Activated CD8-positive, alpha-beta memory T cell treated with anti-CD3 and anti-CD28 coated beads for 36 hours (primary cell): ENCODE results near the gene REPIN1. TPM values are rescaled to one million over a fixed set of nuclear protein-coding genes. Genes with fewer than 3 reads are reported as not detected.
"Not testable (repeated sequence)": the region's sequence is repeated elsewhere in the genome, so short reads cannot be mapped to it uniquely, and the experiment has no call there.

Source experiments
- CTCF ChIA-PET: fragments of 350-600 bp; sonication (Branson Sonifier 250); formaldehyde crosslinking; loops from one replicate; lab custom pipeline; 2021; ENCODE audit warnings: antibody characterized with exemption; lab: Charles Lee
- POLR2A ChIA-PET: fragments of 350-600 bp; sonication (Branson Sonifier 250); formaldehyde crosslinking; loops from one replicate; lab custom pipeline; 2021; ENCODE audit warnings: antibody characterized with exemption; lab: Charles Lee
- total RNA-seq, 2 experiments: library from RNA; stranded (reverse); gene quantifications; one replicate each; pipeline ENCODE4 v1.2.3, GENCODE V29; 2021

REPIN1 gene
- total RNA-seq, 2 experiments from 2014 or later = 59.5 to 60.7 TPM

DNA sequence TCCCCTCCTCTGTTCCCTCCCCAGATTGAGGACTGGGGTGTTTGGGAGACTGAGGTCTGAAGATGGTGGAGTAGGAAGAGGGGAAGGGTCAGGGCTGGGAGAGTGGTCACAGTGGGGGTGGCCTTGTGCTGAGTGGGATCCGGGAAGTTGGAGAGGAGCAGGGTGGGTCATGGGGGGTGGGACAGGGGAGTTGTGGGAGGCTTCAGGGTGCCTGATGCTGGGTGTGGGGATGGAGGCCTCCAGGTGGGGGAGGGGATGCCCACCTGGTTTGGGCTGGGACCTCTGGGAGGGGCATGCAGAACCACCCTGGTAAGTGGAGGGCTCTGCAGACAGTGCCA is 13.1 kb downstream of the REPIN1 start:
- ChIA-PET POLR2A (interaction anchor here (0.6 kb wide), 1 partner anchor 21 kb away, joined by 4 read pairs; no protein-coding TSS in a partner anchor), CTCF (no interaction called here)

DNA sequence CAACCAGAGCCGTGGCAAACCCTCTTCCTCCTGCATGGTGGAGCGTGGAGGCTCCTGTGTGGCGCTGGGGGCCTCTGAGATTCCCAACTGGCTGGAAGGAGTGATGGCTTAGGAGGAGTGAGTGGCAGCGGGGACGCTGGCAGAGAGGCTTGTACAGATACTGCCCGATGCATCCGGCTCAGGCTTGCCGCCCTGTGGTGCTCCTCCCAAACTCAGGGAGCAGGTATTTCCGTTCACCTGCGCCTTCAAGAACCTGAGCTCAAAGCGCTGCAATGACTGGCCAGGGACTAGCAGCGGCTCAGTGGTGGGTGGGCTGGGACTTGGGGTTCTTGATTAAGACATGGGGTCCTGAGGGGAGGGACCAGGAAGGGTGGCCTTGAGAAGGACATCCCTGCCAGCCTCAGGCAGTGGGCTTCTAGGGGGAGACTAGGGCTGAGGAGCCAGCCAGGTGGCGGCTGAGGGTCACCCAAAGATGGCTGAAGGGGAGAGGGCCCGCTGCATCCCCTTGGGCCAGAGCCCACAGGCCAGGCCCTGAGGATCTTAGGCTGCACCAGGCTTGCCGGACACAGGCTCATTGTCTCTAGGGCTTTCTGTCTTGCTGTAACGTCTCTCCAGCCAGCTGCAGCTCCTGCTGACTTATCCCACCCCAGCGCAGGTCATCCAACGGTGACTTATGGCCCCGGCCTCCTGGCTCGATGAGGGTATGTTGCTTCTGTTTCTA is 13.7 kb downstream of the REPIN1 start:
- ChIA-PET CTCF (no interaction called here), POLR2A (interaction anchor here (0.6 kb wide), 1 partner anchor 20 kb away, joined by 4 read pairs; no protein-coding TSS in a partner anchor)

DNA sequence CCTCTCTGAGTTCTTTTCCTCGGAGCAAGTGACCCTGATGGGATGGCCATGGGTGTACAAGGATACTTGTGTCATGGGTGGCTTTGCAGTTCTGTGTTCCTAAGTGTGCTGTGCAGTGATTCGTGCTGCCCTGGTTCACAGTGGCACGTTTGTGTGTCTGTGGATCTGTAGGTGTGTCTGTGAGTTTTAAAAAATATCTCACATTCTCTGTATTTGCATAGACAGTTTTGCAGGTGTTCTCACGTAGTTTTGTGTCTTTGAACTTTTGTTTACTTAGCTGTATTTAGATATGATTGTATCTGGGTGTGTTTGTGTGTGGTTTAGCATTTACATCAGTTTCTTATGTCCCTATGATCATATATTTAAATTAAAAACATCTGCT is 14.2 kb downstream of the REPIN1 start:
- CTCF ChIA-PET = no interaction called here
- POLR2A ChIA-PET = no interaction called here

DNA sequence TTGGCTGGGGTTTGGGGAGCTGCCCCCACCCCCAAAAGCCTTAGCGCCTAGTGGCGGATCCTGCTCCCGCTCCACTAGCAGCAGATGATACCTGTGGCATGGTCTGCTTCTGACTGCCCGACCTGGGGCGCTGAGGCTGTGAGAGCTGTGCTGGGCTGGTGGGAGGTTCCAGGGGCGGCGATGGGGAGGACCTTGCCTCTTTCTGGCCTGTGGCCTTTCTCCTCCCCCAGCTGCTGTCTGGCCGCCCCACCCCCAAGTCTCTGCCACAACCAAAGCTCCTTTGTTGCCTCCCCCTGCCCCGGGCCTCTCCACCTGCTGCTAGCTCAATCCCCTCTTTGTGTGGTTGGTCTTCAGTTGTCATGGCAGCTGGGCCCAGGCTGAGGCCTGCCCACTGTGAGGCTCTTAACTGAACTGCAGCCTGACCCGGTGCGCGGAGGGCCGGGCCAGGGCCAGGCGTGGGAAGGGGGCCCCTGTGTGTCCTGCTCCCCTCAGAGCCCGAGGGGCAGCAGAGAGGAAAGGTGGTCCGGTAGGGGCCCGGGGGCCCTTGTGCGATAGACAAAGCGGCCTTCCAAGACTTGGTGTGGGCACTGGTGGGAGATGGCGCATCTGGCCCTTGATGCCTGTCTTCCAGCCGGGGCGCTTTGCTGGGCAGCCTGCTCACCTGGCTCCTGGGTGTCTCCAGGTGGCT is 15.2 kb downstream of the REPIN1 start:
- CTCF ChIA-PET = interaction anchor here (0.8 kb wide), 1 partner anchor 20 kb away, joined by 3 read pairs; no protein-coding TSS in a partner anchor
- POLR2A ChIA-PET = no interaction called here

DNA sequence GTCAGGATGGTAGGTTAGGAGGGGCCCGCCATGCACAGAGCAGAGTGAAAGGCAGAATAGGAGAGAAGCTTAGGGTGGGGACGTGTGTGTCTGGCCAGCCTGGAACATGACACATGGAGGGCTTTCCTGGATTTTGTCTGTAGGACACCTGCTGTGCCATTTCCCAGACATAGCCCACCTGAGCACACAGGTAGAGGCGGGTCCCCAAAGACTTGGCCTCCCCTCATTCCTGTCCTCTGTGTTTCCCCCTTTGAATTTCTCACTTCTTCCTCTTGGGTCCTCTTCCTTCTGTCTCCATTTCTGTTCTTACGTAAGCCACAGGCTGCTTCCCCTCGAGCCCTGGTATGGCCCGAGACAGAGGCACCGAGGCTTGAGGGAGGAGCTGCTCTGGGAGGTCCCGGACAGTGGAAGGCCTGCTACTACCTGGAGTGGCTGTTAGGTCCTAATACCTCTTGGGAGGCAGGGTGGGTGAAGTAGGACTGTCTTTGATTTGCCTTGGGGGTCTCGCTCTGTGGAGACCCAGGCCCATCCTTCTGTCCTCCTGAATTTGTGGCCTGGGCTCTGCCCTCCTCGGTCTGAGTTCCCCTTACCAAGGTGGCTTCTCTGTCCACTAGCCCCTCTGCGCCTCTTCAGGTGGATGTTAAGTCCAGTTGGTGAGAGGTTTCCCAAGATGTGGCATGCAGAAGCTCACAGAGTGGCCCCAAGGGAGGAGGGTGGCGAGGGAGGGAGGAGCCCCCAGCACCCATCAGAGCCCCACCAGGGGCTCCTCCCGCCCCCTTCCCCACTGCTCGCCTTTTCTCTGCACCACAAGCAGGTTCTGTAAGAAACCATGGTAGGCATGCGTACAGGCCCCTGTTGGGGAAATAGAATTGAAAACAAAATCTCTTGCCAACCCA is 16.0 kb downstream of the REPIN1 start:
- ChIA-PET POLR2A (no interaction called here), CTCF (interaction anchor here (0.8 kb wide), 1 partner anchor 19 kb away, joined by 3 read pairs; no protein-coding TSS in a partner anchor)

DNA sequence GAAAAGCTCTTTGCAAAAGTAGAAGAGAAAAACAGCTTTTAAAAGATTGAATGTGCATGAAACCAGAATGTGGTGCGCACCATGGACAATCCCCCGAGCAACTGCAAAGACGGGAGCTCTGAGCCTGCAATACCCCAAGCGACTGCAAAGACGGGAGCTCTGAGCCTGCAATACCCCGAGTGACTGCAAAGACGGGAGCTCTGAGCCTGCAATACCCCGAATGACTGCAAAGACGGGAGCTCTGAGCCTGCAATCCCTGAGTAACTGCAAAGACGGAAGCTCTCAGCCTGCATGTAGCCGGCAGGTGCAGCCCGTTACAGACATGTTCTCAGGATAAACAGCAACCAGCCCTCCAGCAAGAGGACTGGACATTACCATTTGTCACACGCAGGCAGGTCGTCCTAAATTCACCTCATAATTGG is 16.7 kb downstream of the REPIN1 start:
- POLR2A ChIA-PET = no interaction called here
- CTCF ChIA-PET = no interaction called here

DNA sequence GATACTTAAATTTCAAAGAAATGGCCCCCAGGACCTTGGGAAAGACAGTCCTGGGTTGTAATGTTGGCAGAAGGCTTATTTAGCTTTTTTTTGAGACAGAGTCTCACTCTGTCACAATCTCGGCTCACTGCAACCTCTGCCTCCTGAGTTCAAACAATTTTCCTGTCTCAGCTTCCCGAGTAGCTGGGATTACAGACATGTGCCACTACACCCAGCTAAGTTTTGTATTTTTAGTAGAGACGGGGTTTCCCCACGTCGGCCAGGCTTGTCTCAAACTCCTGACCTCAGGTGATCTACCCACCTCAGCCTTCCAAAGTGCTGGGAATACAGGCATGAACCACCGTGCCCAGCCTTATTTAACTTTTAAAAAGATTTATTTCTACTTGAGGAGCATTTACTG is 17.3 kb downstream of the REPIN1 start:
- POLR2A ChIA-PET = not testable (repeated sequence)

DNA sequence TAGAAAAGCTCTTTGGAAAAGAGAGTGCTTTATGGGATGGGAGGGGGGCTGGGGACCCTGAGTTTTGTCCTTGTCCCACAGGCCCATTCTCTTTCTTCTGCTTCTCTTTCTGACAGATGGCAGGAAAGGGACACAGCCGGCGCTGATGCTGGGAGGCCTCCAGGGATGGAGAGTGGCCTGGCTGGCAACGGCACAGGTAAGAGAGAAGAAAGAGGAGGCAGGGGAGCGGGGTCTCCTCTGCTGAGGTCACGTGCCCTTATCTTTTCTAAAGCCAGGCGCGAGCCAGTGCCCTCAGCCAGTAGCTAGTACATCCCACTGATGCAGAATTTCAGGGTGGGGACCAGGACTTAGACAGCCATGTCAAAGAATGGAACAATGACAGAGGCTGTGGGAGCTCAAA is 19.7 kb downstream of the REPIN1 start:
- ChIA-PET POLR2A (no interaction called here), CTCF (interaction anchor here (1.4 kb wide), 1 partner anchor 12 kb away, joined by 3 read pairs; no protein-coding TSS in a partner anchor)

More for the DNA sequence above, 17.3 kb downstream of the REPIN1 start:
- CTCF ChIA-PET = not testable (repeated sequence)

DNA sequence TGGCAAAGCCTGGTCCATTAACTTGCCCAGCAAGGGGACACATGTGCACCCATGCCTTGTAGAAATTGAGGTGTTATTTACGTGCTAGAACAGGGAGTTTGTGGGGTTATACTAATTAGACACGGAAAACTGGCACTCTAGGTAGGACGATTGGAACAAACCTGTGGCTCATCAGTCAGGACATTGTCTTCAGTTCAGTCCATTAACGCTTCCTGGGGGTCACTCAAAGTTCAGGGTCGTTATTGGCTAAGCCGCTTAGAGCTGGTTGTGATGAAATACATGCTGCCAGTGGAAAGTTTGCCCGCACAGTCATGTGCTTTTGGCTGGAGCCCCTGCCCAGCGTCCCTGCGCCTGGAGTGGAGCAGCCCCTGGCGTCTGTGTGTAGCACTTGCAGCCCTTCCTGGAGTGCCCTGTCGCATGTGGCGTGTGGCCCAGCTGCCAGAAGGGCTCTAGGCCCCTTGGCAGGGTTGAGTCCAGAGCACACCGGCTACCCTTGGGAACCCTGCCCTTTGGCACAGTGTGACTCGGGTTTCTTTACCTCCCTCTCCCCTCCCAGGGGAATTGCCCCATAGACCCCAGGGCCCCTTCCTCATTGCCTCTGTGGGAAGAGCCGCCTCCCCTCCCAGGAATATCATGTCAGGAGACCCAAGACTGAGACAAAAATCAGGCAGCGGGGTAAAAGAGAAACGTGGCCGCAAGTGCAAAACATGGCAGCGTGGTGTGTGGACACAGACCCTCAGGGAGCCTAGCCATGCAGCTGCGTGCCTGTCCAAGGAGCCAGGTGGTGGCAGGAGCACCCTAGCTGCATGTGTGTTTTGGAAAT is 20.3 kb downstream of the REPIN1 start:
- POLR2A ChIA-PET = no interaction called here
- CTCF ChIA-PET = interaction anchor here (0.8 to 1.4 kb wide), 2 partner anchors 11 to 31 kb away, joined by 3 read pairs; no protein-coding TSS in a partner anchor

DNA sequence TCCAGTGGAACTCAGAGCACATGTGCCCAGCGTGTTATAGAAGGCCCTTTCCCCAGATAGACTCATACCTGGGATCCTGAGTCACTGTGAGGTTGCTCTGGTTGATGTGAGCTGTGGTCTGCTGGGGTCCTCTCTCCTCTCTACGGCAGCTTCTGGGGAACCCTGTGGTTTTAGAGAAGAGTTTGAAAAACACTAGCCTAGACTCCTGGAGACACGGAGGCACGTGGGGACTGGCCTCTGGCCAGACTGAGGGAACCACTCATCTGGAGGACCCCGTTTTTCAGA is 20.9 kb downstream of the REPIN1 start:
- ChIA-PET CTCF (interaction anchor here (0.8 kb wide), 1 partner anchor 32 kb away, joined by 3 read pairs; no protein-coding TSS in a partner anchor), POLR2A (no interaction called here)

DNA sequence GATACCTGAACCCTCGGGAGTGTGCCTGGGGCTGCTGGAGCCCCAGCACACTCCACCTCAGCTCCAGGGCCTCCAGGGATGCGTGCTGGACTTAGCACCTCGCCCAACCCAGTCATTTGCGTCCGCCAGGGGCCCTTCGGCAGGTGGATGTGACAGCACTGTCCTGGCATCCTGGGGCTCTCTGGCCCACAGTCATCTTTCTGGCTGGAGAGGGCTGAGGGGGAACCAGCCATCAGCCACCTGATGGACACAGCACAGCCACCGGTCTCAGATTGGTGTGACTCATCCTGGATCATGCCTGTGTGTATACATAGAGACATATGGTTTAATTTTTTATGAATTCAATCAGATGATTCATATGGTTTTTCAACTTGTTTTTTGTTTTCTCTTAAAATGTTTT is 21.6 kb downstream of the REPIN1 start:
- CTCF ChIA-PET = no interaction called here
- POLR2A ChIA-PET = no interaction called here

DNA sequence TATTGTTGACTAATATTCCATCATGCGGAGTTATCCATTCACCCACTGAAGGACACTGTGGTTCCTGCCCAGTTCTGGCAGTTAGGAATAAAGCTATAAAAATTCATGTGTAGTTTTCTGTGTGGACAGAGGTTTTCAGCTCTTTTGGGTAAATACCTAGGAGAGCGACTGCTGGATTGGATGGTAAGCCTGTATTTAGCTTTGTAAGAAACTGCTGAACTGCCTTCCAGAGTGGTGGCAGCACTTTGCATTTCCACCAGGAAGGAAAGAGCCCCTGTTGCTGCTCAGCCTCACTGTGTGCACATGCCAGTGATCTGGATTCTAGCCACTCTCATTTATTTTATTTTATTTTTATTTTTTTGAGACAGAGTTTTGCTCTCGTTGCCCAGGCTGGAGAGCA is 24.7 kb downstream of the REPIN1 start:
- CTCF ChIA-PET = interaction anchor here (0.7 to 1.6 kb wide), 2 partner anchors 11 to 811 kb away, joined by 3 read pairs; no protein-coding TSS in a partner anchor
- POLR2A ChIA-PET = no interaction called here

DNA sequence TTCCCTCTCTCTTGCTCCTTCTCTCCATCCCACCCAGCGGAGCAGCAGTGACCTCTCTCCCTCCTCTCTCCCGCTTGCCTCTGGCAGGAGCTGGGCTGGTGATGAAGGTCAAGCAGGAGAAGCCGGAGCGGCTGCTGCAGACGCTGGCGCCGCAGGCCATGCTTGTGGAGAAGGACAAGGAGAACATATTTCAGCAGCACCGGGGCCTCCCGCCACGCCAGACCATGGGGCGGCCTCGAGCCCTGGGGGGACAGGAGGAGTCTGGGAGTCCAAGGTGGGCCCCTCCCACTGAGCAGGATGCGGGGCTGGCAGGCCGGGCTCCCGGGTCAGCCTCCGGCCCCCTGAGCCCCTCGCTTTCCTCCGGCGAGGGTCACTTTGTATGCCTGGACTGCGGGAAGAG is 27.8 kb downstream of the REPIN1 start:
- ChIA-PET POLR2A (no interaction called here), CTCF (no interaction called here)

DNA sequence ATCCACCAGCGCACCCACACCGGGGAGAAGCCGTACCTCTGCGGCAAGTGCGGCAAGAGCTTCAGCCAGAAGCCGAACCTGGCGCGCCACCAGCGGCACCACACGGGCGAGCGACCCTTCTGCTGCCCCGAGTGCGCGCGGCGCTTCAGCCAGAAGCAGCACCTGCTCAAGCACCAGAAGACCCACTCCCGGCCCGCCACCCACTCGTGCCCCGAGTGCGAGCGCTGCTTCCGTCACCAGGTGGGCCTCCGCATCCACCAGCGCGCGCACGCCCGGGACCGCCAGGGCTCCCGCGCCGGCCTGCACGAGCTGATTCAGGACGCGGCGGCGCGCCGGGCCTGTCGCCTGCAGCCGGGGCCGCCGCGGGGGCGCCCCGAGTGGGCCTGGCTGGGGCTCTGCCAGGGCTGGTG is 28.2 kb downstream of the REPIN1 start:
- POLR2A ChIA-PET = no interaction called here
- CTCF ChIA-PET = no interaction called here

DNA sequence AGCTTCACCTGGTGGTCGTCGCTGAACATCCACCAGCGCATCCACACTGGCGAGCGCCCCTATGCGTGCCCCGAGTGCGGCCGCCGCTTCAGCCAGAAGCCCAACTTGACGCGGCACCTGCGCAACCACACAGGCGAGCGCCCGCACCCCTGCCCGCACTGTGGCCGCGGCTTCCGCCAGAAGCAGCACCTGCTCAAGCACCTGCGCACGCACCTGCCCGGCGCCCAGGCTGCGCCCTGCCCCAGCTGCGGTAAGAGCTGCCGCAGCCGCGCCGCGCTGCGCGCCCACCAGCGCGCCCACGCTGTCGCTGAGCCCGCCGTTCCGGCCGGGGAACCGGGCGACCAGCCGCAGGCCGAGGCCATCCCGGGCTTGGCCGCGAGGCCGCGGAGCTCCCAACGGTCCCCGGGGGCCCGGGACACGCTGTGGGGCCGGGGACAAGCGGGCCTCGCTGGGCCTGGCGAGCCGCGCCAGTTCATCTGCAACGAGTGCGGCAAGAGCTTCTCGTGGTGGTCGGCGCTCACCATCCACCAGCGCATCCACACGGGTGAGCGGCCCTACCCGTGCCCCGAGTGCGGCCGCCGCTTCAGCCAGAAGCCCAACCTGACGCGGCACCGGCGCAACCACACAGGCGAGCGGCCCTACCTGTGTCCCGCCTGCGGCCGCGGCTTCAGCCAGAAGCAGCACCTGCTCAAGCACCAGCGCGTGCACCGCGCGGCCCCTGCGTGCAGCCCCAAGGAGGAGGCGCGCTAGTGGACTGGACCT is 28.9 kb downstream of the REPIN1 start:
- ChIA-PET CTCF (no interaction called here), POLR2A (no interaction called here)

DNA sequence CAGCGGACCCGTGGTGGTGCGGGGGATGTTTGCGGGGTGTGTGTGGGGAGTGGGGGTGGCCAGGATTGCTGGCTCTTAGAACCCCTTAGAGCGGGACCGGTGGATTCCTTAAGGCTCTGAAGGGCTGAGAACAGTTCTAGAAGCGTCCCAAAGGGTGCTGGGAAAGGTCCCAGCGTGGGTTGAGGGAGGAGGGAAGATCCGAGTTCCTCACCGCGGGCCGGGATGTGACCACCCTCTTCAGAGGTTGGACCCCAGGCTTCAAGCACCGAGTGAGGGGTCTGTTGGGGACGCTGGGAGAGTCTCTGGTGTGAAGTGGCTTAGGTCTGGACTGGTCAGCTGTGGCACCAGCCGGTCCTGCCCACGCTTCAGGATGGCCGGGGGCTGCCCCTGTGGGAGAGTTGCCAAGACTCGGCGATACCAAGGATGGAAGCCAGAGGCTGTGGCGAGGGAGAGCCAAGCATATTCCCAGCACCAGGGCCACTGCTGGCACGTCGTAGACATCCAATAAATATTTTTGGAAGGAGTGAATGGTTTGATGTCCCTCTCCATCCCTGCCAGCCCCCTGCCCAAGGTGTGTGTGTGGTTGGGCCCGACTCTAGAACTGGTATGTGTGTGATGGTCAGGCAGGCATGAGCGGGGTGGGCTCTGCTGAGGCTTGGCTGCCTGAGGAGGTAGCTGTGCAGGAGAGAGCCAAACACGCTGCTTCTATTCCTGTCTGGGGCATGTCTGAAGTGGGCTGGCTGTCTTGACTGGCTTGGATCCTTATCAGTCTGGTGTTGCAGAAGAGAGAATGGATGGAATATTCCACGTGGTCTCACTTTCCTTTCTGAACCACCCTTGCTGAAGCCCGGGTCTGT is 29.7 kb downstream of the REPIN1 start:
- ChIA-PET CTCF (no interaction called here), POLR2A (no interaction called here)

DNA sequence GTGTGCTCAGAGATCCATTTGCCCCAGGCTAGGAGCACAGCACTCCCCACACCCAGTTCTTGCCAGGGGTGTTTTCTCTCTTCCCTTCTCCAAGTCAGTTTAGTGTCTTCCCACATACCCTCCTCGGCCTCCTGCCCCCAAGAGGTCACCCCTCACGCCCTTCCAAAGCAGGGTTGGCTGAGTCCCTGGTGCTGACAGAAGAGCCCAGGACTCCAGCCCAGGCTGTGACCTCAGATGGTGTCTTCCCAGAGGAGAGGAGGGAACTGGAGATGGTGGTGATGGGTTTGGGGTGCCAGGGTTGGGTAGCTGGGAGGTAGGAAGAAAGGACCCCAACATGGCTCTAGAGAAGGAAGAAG is 30.3 kb downstream of the REPIN1 start:
- ChIA-PET POLR2A (no interaction called here), CTCF (no interaction called here)
